Neutrophil (primary cell): ENCODE results near the gene ZNF492.
"Not testable (repeated sequence)": the region's sequence is repeated elsewhere in the genome, so short reads cannot be mapped to it uniquely, and the experiment has no call there.

Source experiments
- H3K27ac ChIP-seq: fragments of 200-600 bp; sonication (generic); 2 replicates; pipeline ENCODE4 v1.5.1; 2016; ENCODE audit warnings: mild to moderate bottlenecking, moderate library complexity
- H3K27me3 ChIP-seq: fragments of 200-600 bp; sonication (generic); 2 replicates; pipeline ENCODE4 v1.6.0; 2016; ENCODE audit warnings: mild to moderate bottlenecking
- H3K36me3 ChIP-seq: fragments of 200-600 bp; sonication (generic); 2 replicates; pipeline ENCODE4 v1.5.1; 2017
- H3K4me1 ChIP-seq, 2 experiments: fragments of 200-600 bp in 1 of 2; sonication (generic) in 1 of 2; 1 replicate in 1 of 2; 2 replicates in 1 of 2; pipeline versions ENCODE4 v1.5.1 to v1.6.1; 2013 to 2016; ENCODE audit warnings: low read depth in 1 of 2, low read length in 1 of 2, mild to moderate bottlenecking in 1 of 2, moderate library complexity in 1 of 2; ENCODE audit not compliant: control insufficient read depth in 1 of 2, insufficient read depth in 1 of 2
- H3K4me3 ChIP-seq, 2 experiments: fragments of 200-600 bp in 1 of 2; sonication (generic) in 1 of 2; 1 replicate in 1 of 2; 2 replicates in 1 of 2; pipeline ENCODE4 v1.5.1; 2013 to 2016; ENCODE audit warnings: low read depth in 1 of 2, low read length in 1 of 2, mild to moderate bottlenecking in 1 of 2, moderate library complexity in 1 of 2
- H3K9me3 ChIP-seq: fragments of 200-600 bp; sonication (generic); 2 replicates; pipeline ENCODE4 v1.5.1; 2016
- TF ChIP-seq, protein P1 (sequence below): fragments of 200-600 bp; sonication (generic); IDR thresholded peaks from 2 replicates; pipeline ENCODE4 v1.5.1; 2016; ENCODE audit warnings: antibody characterized with exemption

ZNF492 gene

DNA sequence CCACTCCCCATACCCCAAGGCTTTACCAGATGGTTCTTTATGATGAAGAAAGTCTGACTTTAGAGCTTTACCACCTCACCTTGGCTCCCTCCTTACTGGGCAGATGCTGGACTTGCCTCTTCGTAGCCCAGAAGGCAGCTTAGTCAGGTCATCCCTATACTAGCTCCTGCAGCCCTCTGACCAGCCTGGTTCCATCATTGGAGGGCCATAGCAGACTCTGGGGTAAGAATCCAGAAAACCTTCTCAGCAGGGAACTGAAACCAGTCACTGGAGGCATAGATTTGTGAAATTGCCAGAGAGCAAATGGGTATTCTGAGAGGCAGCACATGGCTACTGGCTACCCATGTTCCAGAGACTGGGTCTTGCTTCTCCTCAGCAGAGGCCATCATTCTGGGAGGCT, 21.8 kb upstream of the ZNF492 start:
- TF ChIP-seq, protein P1, sequence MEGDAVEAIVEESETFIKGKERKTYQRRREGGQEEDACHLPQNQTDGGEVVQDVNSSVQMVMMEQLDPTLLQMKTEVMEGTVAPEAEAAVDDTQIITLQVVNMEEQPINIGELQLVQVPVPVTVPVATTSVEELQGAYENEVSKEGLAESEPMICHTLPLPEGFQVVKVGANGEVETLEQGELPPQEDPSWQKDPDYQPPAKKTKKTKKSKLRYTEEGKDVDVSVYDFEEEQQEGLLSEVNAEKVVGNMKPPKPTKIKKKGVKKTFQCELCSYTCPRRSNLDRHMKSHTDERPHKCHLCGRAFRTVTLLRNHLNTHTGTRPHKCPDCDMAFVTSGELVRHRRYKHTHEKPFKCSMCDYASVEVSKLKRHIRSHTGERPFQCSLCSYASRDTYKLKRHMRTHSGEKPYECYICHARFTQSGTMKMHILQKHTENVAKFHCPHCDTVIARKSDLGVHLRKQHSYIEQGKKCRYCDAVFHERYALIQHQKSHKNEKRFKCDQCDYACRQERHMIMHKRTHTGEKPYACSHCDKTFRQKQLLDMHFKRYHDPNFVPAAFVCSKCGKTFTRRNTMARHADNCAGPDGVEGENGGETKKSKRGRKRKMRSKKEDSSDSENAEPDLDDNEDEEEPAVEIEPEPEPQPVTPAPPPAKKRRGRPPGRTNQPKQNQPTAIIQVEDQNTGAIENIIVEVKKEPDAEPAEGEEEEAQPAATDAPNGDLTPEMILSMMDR = no peak
- H3K4me3 ChIP-seq = no peak overlapping the region
- no peaks in the 10 kb centered on the region for H3K27me3 ChIP-seq
- H3K36me3 ChIP-seq = no peaks in the 10 kb centered on the region
- H3K27ac ChIP-seq = no peak overlapping the region
- no peaks in the 10 kb centered on the region for H3K4me1 ChIP-seq
- peaks cover 7% of the 10 kb centered on the region for H3K9me3 ChIP-seq

GRCh38 chr19:22616659-22617058, 17.5 kb upstream of the ZNF492 start:
- H3K4me3 ChIP-seq = no peak overlapping the region
- peaks cover under 1% of the 10 kb centered on the region for H3K27me3 ChIP-seq
- no peaks in the 10 kb centered on the region for H3K36me3 ChIP-seq
- H3K27ac ChIP-seq = no peak overlapping the region
- peaks cover 4% of the 10 kb centered on the region for H3K9me3 ChIP-seq
- H3K4me1 ChIP-seq = no peaks in the 10 kb centered on the region
- TF ChIP-seq, protein P1 = no peak

DNA sequence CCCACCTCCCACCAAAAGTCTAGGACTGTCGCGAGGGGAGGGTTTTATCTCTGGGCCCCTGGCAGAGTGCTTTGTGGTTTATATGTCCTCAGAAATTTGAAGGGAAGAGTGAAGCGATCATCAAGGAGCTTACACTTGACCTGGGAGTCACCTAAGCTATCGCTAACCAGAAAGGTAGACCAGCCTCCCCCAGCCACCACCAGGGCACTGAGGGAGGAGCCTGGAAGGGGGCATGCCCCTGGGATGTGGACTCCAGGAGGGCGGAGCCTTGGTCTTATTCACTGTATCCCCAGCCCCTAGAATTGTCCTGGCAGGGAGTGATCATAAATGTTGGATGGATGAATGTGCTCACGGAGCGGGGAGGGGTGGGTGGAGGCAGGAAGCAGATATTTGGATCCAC, 16.9 kb upstream of the ZNF492 start:
- not testable (repeated sequence) for H3K9me3 ChIP-seq, H3K27me3 ChIP-seq, H3K27ac ChIP-seq, H3K4me1 ChIP-seq, H3K4me3 ChIP-seq, H3K36me3 ChIP-seq

GRCh38 chr19:22617614-22618320, 16.4 kb upstream of the ZNF492 start:
- TF ChIP-seq, protein P1 = no peak
- no peaks in the 10 kb centered on the region for H3K36me3 ChIP-seq
- peaks cover 10% of the 10 kb centered on the region for H3K27me3 ChIP-seq
- no peak overlapping the region for H3K4me3 ChIP-seq
- H3K27ac ChIP-seq = no peak overlapping the region
- H3K9me3 ChIP-seq = peaks cover 4% of the 10 kb centered on the region
- H3K4me1 ChIP-seq = no peaks in the 10 kb centered on the region

- Histone ChIP-seq H3K27me3 (peaks cover 24% of the 10 kb centered on the region), H3K4me1 (no peaks in the 10 kb centered on the region), H3K9me3 (peaks cover 4% of the 10 kb centered on the region), H3K4me3 (no peak overlapping the region), H3K27ac (no peak overlapping the region), H3K36me3 (no peaks in the 10 kb centered on the region)
- TF ChIP-seq, protein P1 = no peak
These were observed 14.8 kb upstream of the ZNF492 start for GRCh38 chr19:22619371-22619770.

- H3K4me1 ChIP-seq = no peaks in the 10 kb centered on the region
These were observed 14.2 kb upstream of the ZNF492 start for GRCh38 chr19:22619932-22620331.

More at GRCh38 chr19:22619932-22620331, 14.2 kb upstream of the ZNF492 start:
- Histone ChIP-seq H3K36me3 (no peaks in the 10 kb centered on the region), H3K27me3 (peaks cover 24% of the 10 kb centered on the region), H3K4me3 (no peak overlapping the region), H3K9me3 (peaks cover 4% of the 10 kb centered on the region), H3K27ac (no peak overlapping the region)
- TF ChIP-seq, protein P1 = no peak
